Left lung (tissue), 10 donors: Measurements from ENCODE around the gene CLGN. TPM values are rescaled to one million over a fixed set of nuclear protein-coding genes. Genes with fewer than 3 reads are reported as not detected.
A peak's percentile ranks its signal among the peaks of the same experiment; 100 is the strongest.
"Not testable (repeated sequence)": the region's sequence is repeated elsewhere in the genome, so short reads cannot be mapped to it uniquely, and the experiment has no call there.

ENCODE experiments used
- ATAC-seq: fragments of 200-7000 bp; cut with Tn5 transposase; one replicate; pipeline ENCODE4 v1.9.1; 2020; ENCODE audit warnings: moderate library complexity
- DNase-seq, 4 donors: peaks; one replicate each; pipeline ENCODE4 v3.0.0-alpha.2; 2013 to 2020
- H3K27ac ChIP-seq, 2 donors: fragments of 200-600 bp; sonication (generic) in 1 of 2; one replicate each; pipeline versions ENCODE4 v1.5.0 to v1.8.0; 2020 to 2021
- H3K27me3 ChIP-seq, 2 donors: fragments of 200-600 bp; sonication (generic) in 1 of 2; one replicate each; pipeline versions ENCODE4 v1.5.0 to v1.8.0; 2020 to 2021
- H3K36me3 ChIP-seq, 2 donors: fragments of 200-600 bp; sonication (generic) in 1 of 2; one replicate each; pipeline versions ENCODE4 v1.5.0 to v1.8.0; 2020 to 2021
- H3K4me1 ChIP-seq, 2 donors: fragments of 200-600 bp; one replicate each; pipeline ENCODE4 v1.8.0; 2021
- H3K4me3 ChIP-seq, 2 donors: fragments of 200-600 bp; sonication (generic) in 1 of 2; one replicate each; pipeline versions ENCODE4 v1.5.0 to v1.8.0; 2020 to 2021; ENCODE audit warnings: mild to moderate bottlenecking in 1 of 2
- H3K9me3 ChIP-seq, 2 donors: fragments of 200-600 bp; sonication (generic) in 1 of 2; one replicate each; pipeline versions ENCODE4 v1.5.0 to v1.8.0; 2020 to 2021
- intact Hi-C, 2 donors: fragments of 100-400 bp; cut with DNase I; formaldehyde crosslinking; loops; one replicate each; pipeline versions ENCODE4 v1.11.2 to v1.14.2; 2022
- polyA plus RNA-seq, 6 donors: library from polyadenylated mRNA; unstranded; fragments of 120-200 nt; gene quantifications; one replicate each; pipeline ENCODE4 v1.2.1, GENCODE V29; 2013; ENCODE audit not compliant: insufficient read length in 6 of 6
- total RNA-seq, 2 donors: library from RNA; stranded (reverse); fragmentation: NEBNext Ultra II Directional; extraction: Animal tissue kit (Norgen Biotek cat#: 25700); gene quantifications; one replicate each; pipeline ENCODE4 v1.2.1, GENCODE V29; 2021
- TF ChIP-seq, protein P1 (sequence below), 2 donors: fragments of 200-600 bp; sonication (generic) in 1 of 2; IDR thresholded peaks; one replicate each; pipeline versions ENCODE4 v1.5.0 to v1.8.0; 2021; ENCODE audit warnings: antibody characterized with exemption in 2 of 2
- donor health status: DM: no; HTN: yes; CAD: no.
- donor health status: DM: no; HTN: no; CAD: no.

CLGN gene
- total and polyA plus RNA-seq, 8 donors, result 0.55 to 4.6 (median 4.4) TPM

DNA sequence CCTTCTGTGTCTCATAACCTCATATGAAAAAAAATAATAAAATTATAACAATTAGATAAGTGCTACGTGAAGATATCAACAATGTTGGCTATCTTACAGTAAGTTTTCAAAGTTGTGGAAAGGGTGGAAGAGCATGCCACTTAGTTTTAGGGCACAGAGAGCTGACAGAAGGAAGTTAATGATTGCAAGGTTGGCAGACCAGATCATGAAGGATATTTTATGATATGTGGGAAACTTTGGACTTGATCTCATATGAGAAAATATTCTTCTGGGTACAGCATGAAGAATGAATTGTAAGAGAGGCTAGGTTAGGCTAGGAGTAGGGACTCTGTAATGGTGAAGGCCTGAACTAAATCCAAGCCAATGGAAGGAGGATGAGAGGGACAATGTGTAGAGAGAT is 36.2 kb upstream of the CLGN start:
- no peak overlapping the region for H3K4me3 ChIP-seq
- H3K36me3 ChIP-seq, result no peaks in the 10 kb centered on the region
- H3K27ac ChIP-seq, result no peak overlapping the region
- intact Hi-C loops, result no loop called here
- TF ChIP-seq, protein P1, sequence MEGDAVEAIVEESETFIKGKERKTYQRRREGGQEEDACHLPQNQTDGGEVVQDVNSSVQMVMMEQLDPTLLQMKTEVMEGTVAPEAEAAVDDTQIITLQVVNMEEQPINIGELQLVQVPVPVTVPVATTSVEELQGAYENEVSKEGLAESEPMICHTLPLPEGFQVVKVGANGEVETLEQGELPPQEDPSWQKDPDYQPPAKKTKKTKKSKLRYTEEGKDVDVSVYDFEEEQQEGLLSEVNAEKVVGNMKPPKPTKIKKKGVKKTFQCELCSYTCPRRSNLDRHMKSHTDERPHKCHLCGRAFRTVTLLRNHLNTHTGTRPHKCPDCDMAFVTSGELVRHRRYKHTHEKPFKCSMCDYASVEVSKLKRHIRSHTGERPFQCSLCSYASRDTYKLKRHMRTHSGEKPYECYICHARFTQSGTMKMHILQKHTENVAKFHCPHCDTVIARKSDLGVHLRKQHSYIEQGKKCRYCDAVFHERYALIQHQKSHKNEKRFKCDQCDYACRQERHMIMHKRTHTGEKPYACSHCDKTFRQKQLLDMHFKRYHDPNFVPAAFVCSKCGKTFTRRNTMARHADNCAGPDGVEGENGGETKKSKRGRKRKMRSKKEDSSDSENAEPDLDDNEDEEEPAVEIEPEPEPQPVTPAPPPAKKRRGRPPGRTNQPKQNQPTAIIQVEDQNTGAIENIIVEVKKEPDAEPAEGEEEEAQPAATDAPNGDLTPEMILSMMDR (IDR thresholded peaks at IDR 0.05), result no peak
- DNase-seq (no peak), ATAC-seq (no peak)
- H3K27me3 ChIP-seq, result no peaks in the 10 kb centered on the region
- no peaks in the 10 kb centered on the region for H3K4me1 ChIP-seq
- no peaks in the 10 kb centered on the region for H3K9me3 ChIP-seq

DNA sequence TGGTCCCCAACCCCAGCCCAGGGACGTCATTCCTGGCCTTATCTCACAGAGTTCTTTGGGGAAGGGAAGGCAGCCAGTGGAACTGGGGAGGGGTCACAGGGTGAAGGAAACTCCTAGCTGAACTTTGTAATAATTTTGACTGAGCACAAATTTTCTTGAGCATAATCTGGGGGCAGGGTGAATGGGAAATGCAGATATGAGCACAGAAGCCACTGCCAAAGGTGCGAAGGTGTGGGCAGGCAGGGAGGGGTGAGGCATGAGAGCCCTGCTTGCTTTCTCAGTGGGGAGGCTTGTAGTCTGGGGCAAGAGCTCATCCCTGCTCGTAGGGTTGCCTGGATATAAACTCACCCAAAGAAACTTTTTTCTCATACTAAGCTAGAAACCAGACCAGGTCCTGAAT is 35.7 kb upstream of the CLGN start:
- no peaks in the 10 kb centered on the region for H3K36me3 ChIP-seq
- no peak for DNase-seq
- no peaks in the 10 kb centered on the region for H3K27me3 ChIP-seq
- no peak for ATAC-seq
- intact Hi-C loops, result no loop called here
- no peaks in the 10 kb centered on the region for H3K9me3 ChIP-seq
- no peaks in the 10 kb centered on the region for H3K4me1 ChIP-seq
- TF ChIP-seq, protein P1 (IDR thresholded peaks at IDR 0.05), result no peak
- no peak overlapping the region for H3K27ac ChIP-seq
- no peak overlapping the region for H3K4me3 ChIP-seq

DNA sequence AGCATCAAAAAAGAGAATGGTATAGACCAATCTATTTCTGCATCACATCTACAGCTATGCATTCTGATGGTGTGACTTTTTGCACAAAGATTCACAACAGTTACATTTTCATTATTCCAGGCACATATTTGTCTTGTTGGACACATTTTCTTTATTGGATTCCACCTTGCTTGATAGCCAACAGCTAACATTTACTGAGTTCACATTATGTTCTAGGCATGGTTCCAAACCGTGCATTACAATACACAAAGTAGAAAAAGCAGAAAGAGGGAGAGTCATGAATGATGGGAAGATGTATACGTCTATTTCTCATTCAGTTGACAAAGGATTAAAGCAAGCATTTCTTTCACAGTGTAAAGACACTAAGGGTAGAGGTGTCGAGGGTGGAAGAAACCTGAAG is 22.9 kb upstream of the CLGN start:
- DNase-seq (no peak), ATAC-seq (no peak)
- intact Hi-C loops, result no loop called here
- TF ChIP-seq, protein P1 (IDR thresholded peaks at IDR 0.05), result no peak
- no peaks in the 10 kb centered on the region for H3K36me3 ChIP-seq
- H3K4me1 ChIP-seq, result no peaks in the 10 kb centered on the region
- H3K4me3 ChIP-seq, result no peak overlapping the region
- no peaks in the 10 kb centered on the region for H3K9me3 ChIP-seq
- H3K27ac ChIP-seq, result no peak overlapping the region
- H3K27me3 ChIP-seq, result no peaks in the 10 kb centered on the region

DNA sequence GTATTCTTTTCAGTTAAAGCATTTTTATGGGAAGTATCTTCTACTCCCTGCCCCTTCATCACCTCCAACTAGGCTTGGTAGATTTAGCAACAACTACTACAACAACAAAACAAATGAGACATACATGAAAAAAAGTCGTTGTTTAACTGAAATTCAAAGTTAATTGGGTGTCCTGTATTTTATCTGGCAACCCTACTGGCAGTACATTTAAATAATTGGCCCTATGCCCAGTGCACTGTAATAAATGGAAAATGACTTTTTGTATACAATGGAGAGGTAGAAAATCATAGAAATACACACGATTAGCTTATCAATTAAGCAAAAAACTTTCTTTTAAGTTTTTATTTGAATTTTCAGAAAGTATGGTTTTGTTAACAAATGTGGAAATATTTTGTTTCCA is 21.4 kb upstream of the CLGN start:
- Histone ChIP-seq H3K9me3 (no peaks in the 10 kb centered on the region), H3K4me3 (no peak overlapping the region), H3K27me3 (no peaks in the 10 kb centered on the region), H3K4me1 (no peaks in the 10 kb centered on the region), H3K36me3 (no peaks in the 10 kb centered on the region), H3K27ac (no peak overlapping the region)
- ATAC-seq (no peak), DNase-seq (peak in 2 of 4 donors; percentile 36 to 47)
- TF ChIP-seq, protein P1 (IDR thresholded peaks at IDR 0.05), result no peak
- intact Hi-C loops, result no loop called here

DNA sequence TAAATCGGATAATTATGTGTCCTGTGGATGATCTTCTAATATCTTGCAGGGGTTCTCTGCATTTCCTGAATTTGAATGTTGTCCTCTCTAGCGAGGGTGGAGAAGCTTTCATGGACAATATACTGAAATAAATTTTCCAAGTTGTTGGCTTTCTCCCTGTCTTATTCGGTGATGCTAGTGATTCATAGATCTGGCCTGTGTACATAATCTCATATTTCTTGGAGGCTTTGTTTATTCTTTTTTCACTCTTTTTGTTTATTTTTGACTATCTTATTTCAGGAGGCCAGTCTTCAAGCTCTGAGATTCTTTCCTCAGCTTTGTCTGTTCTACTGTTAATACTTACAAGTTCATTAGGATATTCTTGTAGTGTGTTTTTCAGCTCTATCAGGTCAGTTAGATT is 20.7 kb upstream of the CLGN start:
- Histone ChIP-seq H3K27ac (no peak overlapping the region), H3K4me3 (no peak overlapping the region), H3K36me3 (no peaks in the 10 kb centered on the region), H3K9me3 (no peaks in the 10 kb centered on the region), H3K4me1 (no peaks in the 10 kb centered on the region), H3K27me3 (no peaks in the 10 kb centered on the region)
- no peak for ATAC-seq
- intact Hi-C loops, result no loop called here
- no peak for DNase-seq
- TF ChIP-seq, protein P1 (IDR thresholded peaks at IDR 0.05), result no peak

DNA sequence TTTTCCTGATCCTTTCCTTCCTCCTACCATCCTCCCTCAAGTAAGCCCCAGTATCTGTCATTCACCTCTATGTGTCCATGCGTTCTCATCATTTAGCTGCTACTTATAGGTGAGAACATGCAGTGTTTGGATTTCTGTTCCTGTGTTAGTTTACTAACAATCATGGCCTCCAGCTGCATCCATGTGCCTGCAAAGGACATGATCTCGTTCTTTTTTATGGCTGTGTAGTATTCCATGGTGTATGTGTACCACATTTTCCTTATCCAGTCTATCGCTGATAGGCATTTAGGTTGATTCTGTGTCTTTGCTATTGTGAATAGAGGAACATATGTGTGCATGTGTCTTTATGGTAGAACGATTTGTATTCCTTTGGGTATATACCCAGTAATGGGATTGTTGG is 16.9 kb upstream of the CLGN start:
- H3K4me3 ChIP-seq, DNase-seq, H3K36me3 ChIP-seq, H3K9me3 ChIP-seq, H3K27me3 ChIP-seq, ATAC-seq, intact Hi-C loops, H3K4me1 ChIP-seq, H3K27ac ChIP-seq: not testable (repeated sequence)
